ENCODE results near the gene RUNX1. TPM values are rescaled to one million over a fixed set of nuclear protein-coding genes. Genes with fewer than 3 reads are reported as not detected.

The RUNX1 gene
- total and polyA plus RNA-seq, 2 donors (not counting 3 experiments of a cell fraction or from before 2014, with no cell fraction given): 4.6 to 17.9 TPM

- no peak overlapping the region for H2AFZ ChIP-seq (ENCODE audit: low read depth, low read length)
- FAIRE-seq (no peak), DNase-seq (ENCODE audit: low read depth, low spot score) (no peak)
- no peaks in the 10 kb centered on the region for H3K36me3 ChIP-seq (ENCODE audit: control insufficient read depth in 2 of 2, extremely low read depth in 1 of 2, insufficient read depth in 2 of 2, low read length in 2 of 2)
- intact Hi-C loops (cut with micrococcal nuclease) (no loop called here), dilution Hi-C loops (cut with MboI; ENCODE audit: extremely low pct_ligation_motif_present, low sequenced_read_pairs) (no loop called here)
- no peak overlapping the region for H3K4me2 ChIP-seq (ENCODE audit: insufficient read depth, low read length)
- CTCF ChIA-PET: interaction anchor here (1.3 to 1.8 kb wide), 2 partner anchors 9 to 14 kb away, joined by 4 read pairs; no protein-coding TSS in a partner anchor
- H3K9ac ChIP-seq (replicated peaks; ENCODE audit: extremely low read depth, insufficient read depth, low read length): no peak overlapping the region
- H4K20me1 ChIP-seq (replicated peaks; ENCODE audit: control insufficient read depth, extremely low read depth, insufficient read depth, low read length): no peaks in the 10 kb centered on the region
- BruUV-seq (replicated peaks): no TSS peak
- H3K79me2 ChIP-seq (ENCODE audit: control insufficient read depth, insufficient read depth, low read length): no peaks in the 10 kb centered on the region
- peaks cover 2 to 5% of the 10 kb centered on the region in 2 experiments for H3K27me3 ChIP-seq (ENCODE audit: control insufficient read depth in 2 of 2, insufficient read depth in 2 of 2, low read length in 2 of 2)
- no peaks in the 10 kb centered on the region for H3K4me1 ChIP-seq (ENCODE audit: control insufficient read depth, extremely low read depth, insufficient read depth, low read length)
- no peak overlapping the region for H3K4me3 ChIP-seq (replicated peaks in 1 of 3; ENCODE audit: insufficient read depth in 1 of 3, low read depth in 1 of 3, low read length in 3 of 3)
- TF ChIP-seq FOS (IDR thresholded peaks at IDR 0.05; ENCODE audit: borderline replicate concordance, insufficient read depth, low read length) (no peak), GATA2 (IDR thresholded peaks at IDR 0.05; ENCODE audit: insufficient read depth, insufficient read length, low read depth, low read length) (no peak), MYC (IDR thresholded peaks at IDR 0.05; ENCODE audit: low read depth, low read length) (no peak), JUN (IDR thresholded peaks at IDR 0.05; ENCODE audit: borderline replicate concordance, insufficient read depth, insufficient read length, low read depth) (no peak), CTCF (IDR thresholded peaks at IDR 0.05; ENCODE audit: extremely low read depth in 1 of 2, insufficient read depth in 1 of 2, low read depth in 1 of 2, low read length in 2 of 2) (no peak), POLR2AphosphoS5 (IDR thresholded peaks at IDR 0.05; ENCODE audit: insufficient read depth, low read depth, low read length) (no peak), EZH2 (IDR thresholded peaks at IDR 0.05; ENCODE audit: borderline replicate concordance, low read depth, low read length, severe bottlenecking) (no peak), POLR2A (IDR thresholded peaks at IDR 0.05; ENCODE audit: low read depth, low read length) (no peak)
- TF ChIP-seq, protein P1, sequence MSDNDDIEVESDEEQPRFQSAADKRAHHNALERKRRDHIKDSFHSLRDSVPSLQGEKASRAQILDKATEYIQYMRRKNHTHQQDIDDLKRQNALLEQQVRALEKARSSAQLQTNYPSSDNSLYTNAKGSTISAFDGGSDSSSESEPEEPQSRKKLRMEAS (IDR thresholded peaks at IDR 0.05; ENCODE audit: insufficient read depth, insufficient read length): no peak
- no peaks in the 10 kb centered on the region for H3K9me1 ChIP-seq (replicated peaks; ENCODE audit: control insufficient read depth, extremely low read depth, insufficient read depth, low read length)
- POLR2A ChIA-PET: no interaction called here
- H3K9me3 ChIP-seq (replicated peaks; ENCODE audit: control insufficient read depth, insufficient read depth, low read length): no peaks in the 10 kb centered on the region
- no peak overlapping the region for H3K27ac ChIP-seq (ENCODE audit: insufficient read depth, low read depth, low read length)
These were observed 51.8 kb downstream of the RUNX1 start for GRCh38 chr21:34997294-34997693.

Measured in endothelial cell of umbilical vein (primary cell).